H1 (cell line): ENCODE data around the gene KLHL30. TPM values are rescaled to one million over a fixed set of nuclear protein-coding genes. Genes with fewer than 3 reads are reported as not detected.

ENCODE experiments used
- GTF2F1 ChIP-seq: IDR thresholded peaks from 2 replicates; pipeline ENCODE4 v1.6.1; 2012; ENCODE audit warnings: low read depth, low read length, improper control_type of control experiment, borderline replicate concordance
- JUN ChIP-seq: IDR thresholded peaks from 2 replicates; pipeline ENCODE4 v1.6.1; 2011; ENCODE audit warnings: low read depth, mild to moderate bottlenecking, improper control_type of control experiment, low read length
- POLR2A ChIP-seq, 2 experiments: IDR thresholded peaks; 1 replicate in 1 of 2; 2 replicates in 1 of 2; pipeline ENCODE4 v1.6.1; 2011; ENCODE audit warnings: low read depth in 2 of 2, low read length in 2 of 2, mild to moderate bottlenecking in 2 of 2; ENCODE audit errors: control extremely low read depth in 1 of 2
- SAP30 ChIP-seq: fragments of 300-600 bp; sonication (generic); IDR thresholded peaks from 2 replicates; pipeline ENCODE4 v1.7.1; 2012; ENCODE audit warnings: low read length, moderate library complexity, mild to moderate bottlenecking, inconsistent platforms; ENCODE audit not compliant: insufficient read depth, insufficient replicate concordance
- polyA plus RNA-seq, 7 experiments: library from polyadenylated mRNA; depleted of rRNA in 3 of 7; stranded (reverse) in 5 of 7; unstranded in 2 of 7; fragments of >200 nt in 5 of 7; fragments of 200-250 nt in 2 of 7; gene quantifications; 1 replicate in 5 of 7; 2 replicates in 1 of 7; 4 replicates in 1 of 7; pipeline versions ENCODE4 v1.2.1 to v1.2.3, GENCODE V29; 2011 to 2013; ENCODE audit warnings: missing spikeins in 2 of 7, mixed read lengths in 2 of 7
- total RNA-seq: library from RNA; stranded (reverse); fragmentation: NEBNext Ultra II Directional; extraction: Animal tissue kit (Norgen Biotek cat#: 25700); gene quantifications from 2 replicates; pipeline ENCODE4 v1.2.1, GENCODE V29; 2021
- TF ChIP-seq, protein P1 (sequence below): fragments of 300-600 bp; sonication (generic); IDR thresholded peaks from 2 replicates; pipeline ENCODE4 v1.7.1; 2012; ENCODE audit warnings: low read length, moderate library complexity, mild to moderate bottlenecking, inconsistent platforms; ENCODE audit not compliant: insufficient replicate concordance
- TF ChIP-seq, protein P2 (sequence below), 3 experiments: IDR thresholded peaks; 1 replicate in 2 of 3; 2 replicates in 1 of 3; pipeline versions ENCODE4 v1.5.1 to v1.6.1; 2011; ENCODE audit warnings: low read length in 3 of 3, mild to moderate bottlenecking in 3 of 3, inconsistent platforms in 2 of 3, low read depth in 1 of 3, moderate library complexity in 1 of 3; ENCODE audit not compliant: insufficient read depth in 1 of 3; ENCODE audit errors: control extremely low read depth in 1 of 3
- TF ChIP-seq, protein P3 (sequence below): IDR thresholded peaks from 2 replicates; pipeline ENCODE4 v1.6.1; 2012; ENCODE audit warnings: inconsistent platforms

Gene KLHL30
- total and polyA plus RNA-seq, 2 of the 8 experiments (the other 6 are each of a cell fraction or from before 2014, with no cell fraction given) = not detected

DNA sequence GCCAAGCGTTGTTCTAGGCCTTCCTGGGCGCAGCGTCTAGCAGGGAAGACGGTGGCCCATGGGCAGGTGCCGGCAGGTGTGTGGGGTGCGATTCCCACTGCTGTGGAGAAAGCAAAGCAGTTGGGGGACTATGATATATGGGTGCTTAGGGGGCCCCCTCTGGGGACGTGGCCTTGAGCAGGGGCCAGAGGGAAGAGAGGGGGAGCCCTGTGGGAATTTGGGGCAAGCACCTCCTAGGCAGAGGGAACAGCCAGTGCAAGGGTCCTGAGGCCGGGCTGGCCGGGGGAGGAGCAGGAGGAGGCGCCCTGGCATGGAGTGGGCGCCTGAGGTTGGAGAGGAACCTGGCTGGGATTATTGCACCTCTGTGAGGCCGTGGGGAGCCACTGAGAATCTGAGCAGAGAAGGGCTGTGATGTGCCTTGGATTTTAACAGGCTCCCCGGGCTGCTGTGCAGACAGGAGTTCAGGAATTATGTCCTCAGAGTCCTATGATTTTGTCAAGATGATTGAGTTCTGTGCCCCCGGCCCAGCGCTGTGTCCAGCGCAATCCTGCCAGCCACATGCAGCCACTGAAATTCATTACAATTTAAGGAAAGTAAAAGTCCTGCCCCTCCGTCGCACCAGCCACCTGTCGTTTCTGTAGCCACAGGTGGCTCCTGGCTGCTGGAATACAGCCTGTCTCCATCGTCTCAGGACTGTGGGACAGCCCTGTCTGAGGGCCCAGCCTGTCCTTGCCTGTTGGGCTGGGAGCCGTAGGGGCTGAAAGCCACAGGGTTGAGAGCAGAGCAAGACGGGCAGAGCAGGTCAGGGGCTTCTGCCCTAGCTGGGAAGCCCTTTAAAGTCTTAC is 9.1 kb upstream of the KLHL30 start (continued):
- TF ChIP-seq, protein P1, sequence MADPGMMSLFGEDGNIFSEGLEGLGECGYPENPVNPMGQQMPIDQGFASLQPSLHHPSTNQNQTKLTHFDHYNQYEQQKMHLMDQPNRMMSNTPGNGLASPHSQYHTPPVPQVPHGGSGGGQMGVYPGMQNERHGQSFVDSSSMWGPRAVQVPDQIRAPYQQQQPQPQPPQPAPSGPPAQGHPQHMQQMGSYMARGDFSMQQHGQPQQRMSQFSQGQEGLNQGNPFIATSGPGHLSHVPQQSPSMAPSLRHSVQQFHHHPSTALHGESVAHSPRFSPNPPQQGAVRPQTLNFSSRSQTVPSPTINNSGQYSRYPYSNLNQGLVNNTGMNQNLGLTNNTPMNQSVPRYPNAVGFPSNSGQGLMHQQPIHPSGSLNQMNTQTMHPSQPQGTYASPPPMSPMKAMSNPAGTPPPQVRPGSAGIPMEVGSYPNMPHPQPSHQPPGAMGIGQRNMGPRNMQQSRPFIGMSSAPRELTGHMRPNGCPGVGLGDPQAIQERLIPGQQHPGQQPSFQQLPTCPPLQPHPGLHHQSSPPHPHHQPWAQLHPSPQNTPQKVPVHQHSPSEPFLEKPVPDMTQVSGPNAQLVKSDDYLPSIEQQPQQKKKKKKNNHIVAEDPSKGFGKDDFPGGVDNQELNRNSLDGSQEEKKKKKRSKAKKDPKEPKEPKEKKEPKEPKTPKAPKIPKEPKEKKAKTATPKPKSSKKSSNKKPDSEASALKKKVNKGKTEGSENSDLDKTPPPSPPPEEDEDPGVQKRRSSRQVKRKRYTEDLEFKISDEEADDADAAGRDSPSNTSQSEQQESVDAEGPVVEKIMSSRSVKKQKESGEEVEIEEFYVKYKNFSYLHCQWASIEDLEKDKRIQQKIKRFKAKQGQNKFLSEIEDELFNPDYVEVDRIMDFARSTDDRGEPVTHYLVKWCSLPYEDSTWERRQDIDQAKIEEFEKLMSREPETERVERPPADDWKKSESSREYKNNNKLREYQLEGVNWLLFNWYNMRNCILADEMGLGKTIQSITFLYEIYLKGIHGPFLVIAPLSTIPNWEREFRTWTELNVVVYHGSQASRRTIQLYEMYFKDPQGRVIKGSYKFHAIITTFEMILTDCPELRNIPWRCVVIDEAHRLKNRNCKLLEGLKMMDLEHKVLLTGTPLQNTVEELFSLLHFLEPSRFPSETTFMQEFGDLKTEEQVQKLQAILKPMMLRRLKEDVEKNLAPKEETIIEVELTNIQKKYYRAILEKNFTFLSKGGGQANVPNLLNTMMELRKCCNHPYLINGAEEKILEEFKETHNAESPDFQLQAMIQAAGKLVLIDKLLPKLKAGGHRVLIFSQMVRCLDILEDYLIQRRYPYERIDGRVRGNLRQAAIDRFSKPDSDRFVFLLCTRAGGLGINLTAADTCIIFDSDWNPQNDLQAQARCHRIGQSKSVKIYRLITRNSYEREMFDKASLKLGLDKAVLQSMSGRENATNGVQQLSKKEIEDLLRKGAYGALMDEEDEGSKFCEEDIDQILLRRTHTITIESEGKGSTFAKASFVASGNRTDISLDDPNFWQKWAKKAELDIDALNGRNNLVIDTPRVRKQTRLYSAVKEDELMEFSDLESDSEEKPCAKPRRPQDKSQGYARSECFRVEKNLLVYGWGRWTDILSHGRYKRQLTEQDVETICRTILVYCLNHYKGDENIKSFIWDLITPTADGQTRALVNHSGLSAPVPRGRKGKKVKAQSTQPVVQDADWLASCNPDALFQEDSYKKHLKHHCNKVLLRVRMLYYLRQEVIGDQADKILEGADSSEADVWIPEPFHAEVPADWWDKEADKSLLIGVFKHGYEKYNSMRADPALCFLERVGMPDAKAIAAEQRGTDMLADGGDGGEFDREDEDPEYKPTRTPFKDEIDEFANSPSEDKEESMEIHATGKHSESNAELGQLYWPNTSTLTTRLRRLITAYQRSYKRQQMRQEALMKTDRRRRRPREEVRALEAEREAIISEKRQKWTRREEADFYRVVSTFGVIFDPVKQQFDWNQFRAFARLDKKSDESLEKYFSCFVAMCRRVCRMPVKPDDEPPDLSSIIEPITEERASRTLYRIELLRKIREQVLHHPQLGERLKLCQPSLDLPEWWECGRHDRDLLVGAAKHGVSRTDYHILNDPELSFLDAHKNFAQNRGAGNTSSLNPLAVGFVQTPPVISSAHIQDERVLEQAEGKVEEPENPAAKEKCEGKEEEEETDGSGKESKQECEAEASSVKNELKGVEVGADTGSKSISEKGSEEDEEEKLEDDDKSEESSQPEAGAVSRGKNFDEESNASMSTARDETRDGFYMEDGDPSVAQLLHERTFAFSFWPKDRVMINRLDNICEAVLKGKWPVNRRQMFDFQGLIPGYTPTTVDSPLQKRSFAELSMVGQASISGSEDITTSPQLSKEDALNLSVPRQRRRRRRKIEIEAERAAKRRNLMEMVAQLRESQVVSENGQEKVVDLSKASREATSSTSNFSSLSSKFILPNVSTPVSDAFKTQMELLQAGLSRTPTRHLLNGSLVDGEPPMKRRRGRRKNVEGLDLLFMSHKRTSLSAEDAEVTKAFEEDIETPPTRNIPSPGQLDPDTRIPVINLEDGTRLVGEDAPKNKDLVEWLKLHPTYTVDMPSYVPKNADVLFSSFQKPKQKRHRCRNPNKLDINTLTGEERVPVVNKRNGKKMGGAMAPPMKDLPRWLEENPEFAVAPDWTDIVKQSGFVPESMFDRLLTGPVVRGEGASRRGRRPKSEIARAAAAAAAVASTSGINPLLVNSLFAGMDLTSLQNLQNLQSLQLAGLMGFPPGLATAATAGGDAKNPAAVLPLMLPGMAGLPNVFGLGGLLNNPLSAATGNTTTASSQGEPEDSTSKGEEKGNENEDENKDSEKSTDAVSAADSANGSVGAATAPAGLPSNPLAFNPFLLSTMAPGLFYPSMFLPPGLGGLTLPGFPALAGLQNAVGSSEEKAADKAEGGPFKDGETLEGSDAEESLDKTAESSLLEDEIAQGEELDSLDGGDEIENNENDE = no peak
- no peak for TF ChIP-seq SAP30
- no peak for TF ChIP-seq GTF2F1
- TF ChIP-seq JUN = no peak
- TF ChIP-seq, protein P2, sequence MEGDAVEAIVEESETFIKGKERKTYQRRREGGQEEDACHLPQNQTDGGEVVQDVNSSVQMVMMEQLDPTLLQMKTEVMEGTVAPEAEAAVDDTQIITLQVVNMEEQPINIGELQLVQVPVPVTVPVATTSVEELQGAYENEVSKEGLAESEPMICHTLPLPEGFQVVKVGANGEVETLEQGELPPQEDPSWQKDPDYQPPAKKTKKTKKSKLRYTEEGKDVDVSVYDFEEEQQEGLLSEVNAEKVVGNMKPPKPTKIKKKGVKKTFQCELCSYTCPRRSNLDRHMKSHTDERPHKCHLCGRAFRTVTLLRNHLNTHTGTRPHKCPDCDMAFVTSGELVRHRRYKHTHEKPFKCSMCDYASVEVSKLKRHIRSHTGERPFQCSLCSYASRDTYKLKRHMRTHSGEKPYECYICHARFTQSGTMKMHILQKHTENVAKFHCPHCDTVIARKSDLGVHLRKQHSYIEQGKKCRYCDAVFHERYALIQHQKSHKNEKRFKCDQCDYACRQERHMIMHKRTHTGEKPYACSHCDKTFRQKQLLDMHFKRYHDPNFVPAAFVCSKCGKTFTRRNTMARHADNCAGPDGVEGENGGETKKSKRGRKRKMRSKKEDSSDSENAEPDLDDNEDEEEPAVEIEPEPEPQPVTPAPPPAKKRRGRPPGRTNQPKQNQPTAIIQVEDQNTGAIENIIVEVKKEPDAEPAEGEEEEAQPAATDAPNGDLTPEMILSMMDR (IDR thresholded peaks at IDR 0.05; ENCODE audit: control extremely low read depth in 1 of 3, insufficient read depth in 1 of 3, low read depth in 1 of 3, low read length in 3 of 3) = no peak
- TF ChIP-seq, protein P3, sequence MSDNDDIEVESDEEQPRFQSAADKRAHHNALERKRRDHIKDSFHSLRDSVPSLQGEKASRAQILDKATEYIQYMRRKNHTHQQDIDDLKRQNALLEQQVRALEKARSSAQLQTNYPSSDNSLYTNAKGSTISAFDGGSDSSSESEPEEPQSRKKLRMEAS = no peak
- no peak for TF ChIP-seq POLR2A (IDR thresholded peaks at IDR 0.05; ENCODE audit: control extremely low read depth in 1 of 2, low read depth in 2 of 2, low read length in 2 of 2)
